Stimulated activated CD4-positive, alpha-beta T cell treated with anti-CD3 and anti-CD28 coated beads, TNF-alpha, amount 100 ng/mL, for 4 hours (primary cell): ENCODE measurements around the gene AXIN1.
"Not testable (repeated sequence)": the region's sequence is repeated elsewhere in the genome, so short reads cannot be mapped to it uniquely, and the experiment has no call there.

Experiments
- DNase-seq, 3 experiments: peaks; one replicate each; pipeline ENCODE4 v3.0.0-alpha.2; 2020; ENCODE audit warnings: low read depth in 3 of 3

The AXIN1 gene

DNA sequence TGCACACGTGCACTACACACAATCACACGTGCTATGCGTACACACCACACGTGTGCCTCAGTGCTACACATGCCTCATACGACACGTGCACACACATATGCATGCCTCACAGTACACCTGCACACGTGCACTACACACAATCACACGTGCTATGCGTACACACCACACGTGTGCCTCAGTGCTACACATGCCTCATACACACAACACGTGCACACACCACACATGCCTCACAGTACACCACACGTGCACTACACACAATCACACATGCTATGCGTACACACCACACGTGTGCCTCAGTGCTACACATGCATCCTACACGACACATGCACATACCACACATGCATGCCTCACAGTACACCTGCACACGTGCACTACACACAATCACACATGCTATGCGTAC is 85.0 kb downstream of the AXIN1 start:
- DNase-seq: not testable (repeated sequence)

DNA sequence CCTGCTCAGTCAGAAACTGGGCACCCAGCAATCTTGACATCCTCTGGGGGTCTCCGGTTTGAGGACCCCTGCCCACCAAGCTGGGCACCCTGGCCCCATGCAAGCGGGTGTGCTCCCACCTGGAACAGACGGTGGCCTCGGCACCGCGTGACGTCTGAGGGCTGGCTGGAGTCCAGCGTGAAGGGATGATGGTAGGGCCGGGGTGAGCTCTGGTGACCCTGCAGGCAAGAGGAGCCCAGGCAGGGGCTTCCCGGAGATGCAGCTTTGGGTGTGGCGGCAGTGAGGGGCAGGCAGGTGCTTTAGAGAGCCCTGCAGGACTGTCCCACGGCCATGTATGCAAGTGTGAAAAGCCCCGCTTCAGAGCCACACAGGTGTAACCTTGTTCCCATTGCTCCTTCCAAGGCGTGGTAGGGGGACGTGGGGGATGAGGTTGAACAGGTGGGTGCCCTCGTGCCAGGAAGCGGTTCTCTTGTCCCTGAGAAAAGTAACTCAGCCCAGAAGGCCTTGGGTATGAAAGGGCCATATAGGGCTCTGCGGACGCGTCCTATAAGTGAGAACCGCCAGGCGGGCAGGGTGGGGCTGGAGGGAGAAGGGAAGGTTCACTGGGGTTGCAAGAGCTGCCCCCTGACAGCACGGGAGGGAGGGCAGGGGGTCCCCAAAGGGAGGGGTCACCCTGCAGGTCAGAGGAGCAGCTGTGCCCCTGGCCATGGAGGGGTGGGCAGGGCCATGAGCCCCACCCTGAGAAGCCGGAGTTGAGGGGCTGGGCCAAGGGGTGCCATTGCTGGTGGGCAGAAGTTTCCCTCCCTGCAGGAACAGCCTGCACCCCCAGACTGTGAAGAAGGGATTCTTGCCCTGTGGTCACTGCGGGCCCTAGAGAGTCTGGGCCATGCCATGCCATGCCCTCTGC is 86.0 kb downstream of the AXIN1 start:
- no peak for DNase-seq

GRCh38 chr16:265711-266110 is 86.8 kb downstream of the AXIN1 start:
- no peak for DNase-seq

DNA sequence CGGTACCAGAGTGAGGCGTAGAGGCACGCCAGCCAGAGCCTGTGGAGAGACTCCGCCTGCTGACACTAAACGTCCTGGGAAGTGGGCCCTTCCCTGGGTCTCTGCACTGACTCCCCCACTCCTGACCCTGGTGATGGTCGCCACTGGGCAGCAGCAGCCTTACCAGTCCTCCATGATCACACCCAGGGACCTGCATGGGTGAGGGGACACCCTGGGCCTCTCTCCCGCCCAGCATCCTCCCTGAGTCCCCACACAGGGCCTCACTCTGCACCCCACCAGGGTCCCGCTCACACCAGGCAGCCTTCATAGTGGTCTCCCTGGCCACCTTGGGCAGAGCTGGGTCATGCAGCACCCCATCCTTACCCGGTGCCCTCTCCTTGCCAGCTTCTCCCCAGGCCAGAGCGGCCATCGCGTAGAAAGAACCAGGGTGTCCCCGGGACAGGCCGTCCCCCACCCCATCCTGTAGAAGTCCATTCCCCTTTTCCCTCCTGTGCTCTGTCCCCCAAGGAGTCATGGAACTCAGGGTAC is 87.5 kb downstream of the AXIN1 start:
- no peak for DNase-seq

DNA sequence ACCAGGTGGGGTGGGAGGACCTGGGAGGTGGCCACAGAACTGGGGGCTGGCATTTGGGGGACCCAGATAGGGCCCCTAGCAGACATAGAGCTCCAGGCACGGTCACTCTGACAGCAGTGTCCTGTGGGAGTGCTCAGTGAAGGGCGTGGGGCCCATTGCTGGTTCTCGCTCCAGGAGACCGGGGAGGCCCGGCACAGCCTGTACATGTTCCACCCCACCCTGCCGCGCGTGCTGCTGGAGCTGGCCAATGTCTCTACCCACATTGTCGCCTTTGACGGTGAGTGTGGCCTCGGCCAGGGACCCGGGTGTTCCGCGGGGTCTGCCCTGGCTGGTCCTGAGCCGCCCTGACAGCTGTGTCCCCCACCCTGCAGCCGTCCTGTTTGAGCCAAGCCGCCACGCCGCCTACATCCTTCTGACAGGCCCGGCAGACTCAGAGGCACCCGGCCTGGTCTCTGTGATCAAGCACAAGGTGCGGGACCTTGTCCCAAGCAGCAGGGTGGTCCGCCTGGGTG is 88.0 kb downstream of the AXIN1 start:
- DNase-seq: no peak

- DNase-seq: no peak
These were observed 88.6 kb downstream of the AXIN1 start for GRCh38 chr16:263944-264343.

DNA sequence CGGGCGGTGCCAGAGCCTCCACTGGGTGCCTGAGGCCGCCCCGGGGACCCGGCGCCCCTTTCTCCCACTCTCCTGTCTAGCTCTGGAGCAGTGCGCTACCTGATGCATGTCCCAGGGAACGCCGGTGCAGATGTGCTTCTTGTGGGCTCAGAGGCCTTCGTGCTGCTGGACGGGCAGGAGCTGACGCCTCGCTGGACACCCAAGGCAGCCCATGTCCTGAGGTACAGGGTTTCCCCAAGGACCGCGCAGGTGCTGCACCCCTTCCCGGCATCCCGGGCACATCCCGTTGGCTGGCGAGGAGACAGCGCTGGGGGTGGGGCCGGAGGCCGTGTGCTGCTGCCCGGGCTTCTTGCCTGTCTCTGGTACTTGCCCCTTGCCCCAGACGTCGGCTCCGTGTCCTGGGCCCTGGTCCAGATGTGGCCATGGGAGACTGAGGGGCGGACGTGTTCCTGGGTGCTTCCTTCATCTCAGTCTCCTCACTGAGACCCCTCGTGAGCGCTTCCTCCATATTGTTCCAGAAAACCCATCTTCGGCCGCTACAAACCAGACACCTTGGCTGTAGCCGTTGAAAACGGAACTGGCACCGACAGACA is 89.2 kb downstream of the AXIN1 start:
- no peak for DNase-seq

GRCh38 chr16:262121-262745 is 90.3 kb downstream of the AXIN1 start:
- no peak for DNase-seq

- no peak for DNase-seq
These were observed 91.4 kb downstream of the AXIN1 start for GRCh38 chr16:261031-261691.

DNA sequence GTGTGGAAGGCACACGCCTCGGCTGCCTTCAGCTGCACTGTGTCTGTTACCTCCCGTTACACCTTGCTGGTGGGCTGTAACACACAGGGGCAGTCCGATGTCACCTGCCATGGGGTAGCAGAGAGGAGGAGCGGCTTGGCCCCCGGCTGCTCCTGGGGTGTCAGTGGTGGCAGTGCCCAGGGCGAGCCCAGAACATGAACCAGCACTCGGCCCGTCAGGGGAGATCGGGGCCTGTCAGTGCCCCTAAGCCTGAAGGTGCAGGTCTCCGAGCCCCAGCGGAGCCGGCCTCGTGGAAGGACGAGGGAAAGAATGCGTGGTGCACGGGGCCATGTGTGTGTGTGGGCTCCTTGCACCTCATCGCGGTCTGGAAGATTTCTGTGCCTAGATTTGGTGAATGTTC is 92.2 kb downstream of the AXIN1 start:
- DNase-seq: no peak

GRCh38 chr16:259814-260253 is 92.7 kb downstream of the AXIN1 start:
- no peak for DNase-seq

GRCh38 chr16:259226-259625 is 93.3 kb downstream of the AXIN1 start:
- DNase-seq: no peak

GRCh38 chr16:258091-258490 is 94.4 kb downstream of the AXIN1 start:
- not testable (repeated sequence) for DNase-seq

DNA sequence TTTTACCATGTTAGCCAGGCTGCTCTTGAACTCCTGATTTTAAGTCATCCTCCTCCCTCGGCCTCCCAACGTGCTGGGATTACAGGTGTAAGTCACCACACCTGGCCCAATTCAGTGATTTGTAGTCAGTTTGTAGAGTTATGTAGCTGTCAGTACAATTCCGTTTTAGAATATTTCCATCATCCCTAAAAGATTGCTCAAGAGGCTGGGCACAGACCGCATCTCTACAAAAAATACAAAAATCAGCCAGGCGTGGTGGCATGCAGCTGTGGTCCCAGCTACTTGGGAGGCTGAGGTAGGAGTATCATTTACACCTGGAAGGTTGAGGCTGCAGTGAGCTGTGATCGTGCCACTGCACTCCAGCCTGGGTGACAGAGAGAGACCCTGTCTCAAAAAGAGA is 97.3 kb downstream of the AXIN1 start:
- no peak for DNase-seq

GRCh38 chr16:254461-254860 is 98.1 kb downstream of the AXIN1 start:
- no peak for DNase-seq

- DNase-seq: no peak
These were observed 98.7 kb downstream of the AXIN1 start for GRCh38 chr16:253833-254232.

DNA sequence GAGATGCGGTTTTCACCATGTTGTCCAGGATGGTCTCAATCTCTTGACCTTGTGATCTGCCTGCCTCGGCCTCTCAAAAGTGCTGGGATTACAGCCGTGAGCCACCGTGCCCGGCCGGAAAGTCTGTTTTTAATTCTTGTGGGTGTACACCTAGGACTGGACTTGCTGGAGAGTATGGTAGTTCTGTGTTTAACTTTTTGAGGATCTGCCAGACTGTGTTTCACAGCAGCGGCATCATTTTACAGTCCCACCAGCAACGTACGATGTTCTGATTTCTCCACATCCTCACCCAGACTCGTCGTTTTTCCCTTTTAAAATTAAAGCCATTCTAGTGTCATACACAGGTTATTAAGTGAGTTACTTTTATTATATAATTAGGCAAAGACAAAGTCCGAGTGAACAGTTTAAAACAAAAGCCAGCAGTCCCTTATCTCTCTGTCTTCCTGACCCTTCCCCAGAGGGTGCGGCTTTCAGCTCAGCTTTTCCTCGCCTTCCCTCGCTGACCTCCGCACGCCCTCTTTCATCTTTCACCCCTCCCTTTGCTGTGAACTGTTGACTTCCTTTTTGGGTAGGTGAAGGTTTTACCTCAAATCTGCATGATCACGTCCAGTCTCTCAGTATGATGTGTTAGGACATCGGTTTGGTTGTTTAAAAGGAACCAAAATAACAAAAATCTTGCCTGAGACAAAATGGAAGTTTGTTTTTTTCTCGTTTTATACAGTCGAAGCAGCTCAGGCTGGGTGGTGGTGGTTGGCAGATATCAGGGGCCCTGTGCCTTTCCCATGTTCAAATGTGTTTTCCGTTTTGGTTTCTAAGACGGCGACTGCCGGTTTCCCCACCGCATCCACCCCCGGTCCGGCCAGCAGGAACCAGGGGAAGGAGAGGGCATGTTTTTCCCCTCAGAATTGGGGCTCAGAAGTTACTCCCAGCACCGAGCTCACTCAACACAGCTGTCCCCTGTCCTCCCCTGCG is 99.9 kb downstream of the AXIN1 start:
- DNase-seq: no peak

DNA sequence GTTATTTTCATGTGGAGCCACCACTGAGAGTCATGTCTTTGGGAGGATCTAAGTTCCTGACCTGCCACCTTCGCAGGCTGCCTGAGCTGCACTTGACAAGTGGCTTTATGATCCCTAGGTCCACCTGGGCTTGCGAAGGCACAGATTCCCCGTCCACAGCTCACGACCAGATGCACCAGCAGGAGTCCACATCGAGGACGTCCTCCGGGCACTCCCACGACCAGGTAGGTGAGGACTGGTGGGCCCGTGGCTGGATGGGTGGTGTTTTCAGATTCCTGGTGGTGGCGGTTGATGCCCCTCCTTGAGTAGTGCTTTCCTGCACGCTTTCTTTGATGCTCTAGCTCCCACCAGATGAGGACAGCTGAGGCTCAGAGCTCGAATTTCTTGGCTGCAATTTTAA is 103.1 kb downstream of the AXIN1 start:
- no peak for DNase-seq

DNA sequence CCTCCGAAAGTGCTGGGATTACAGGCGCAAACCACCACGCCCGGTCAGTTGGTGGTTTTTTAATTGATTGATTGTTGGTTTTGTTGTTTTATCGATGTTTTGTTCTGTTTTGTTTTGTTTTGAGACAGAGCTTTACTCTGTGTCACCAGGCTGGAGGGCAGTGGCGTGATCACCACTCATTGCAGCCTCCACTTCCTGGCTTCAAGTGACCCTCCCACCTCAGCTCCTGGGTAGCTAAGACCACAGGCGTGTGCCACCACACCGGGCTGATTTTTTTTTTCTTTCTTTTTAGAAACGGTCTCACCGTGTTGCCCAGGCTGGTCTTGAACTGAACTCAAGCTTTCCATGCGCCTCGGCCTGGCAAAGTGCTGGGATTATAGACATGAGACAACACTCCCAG is 105.5 kb downstream of the AXIN1 start:
- no peak for DNase-seq

- no peak for DNase-seq
These were observed 107.4 kb downstream of the AXIN1 start for GRCh38 chr16:245105-245504.

DNA sequence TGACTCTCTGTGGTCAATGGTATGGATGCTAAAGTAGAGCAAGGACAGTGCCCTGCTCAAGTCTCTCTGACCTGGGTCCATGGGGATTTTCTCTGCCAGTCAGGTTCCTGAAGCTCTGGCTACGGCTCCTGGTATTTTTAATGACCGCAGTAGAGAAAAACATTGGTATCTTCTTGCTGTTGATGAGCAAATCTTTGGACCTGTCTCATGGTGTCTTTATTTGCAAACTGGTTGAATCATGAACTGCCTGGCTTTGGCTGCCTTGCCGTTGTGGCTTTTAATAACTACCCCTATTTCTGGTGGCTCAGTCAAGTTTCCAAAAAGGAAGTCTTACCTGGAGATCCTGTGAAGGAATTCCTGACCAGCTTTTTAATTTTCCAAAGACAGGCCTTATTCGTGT is 109.2 kb downstream of the AXIN1 start:
- no peak for DNase-seq
